Endothelial cell of umbilical vein (primary cell): ENCODE data around the gene MB. TPM values are rescaled to one million over a fixed set of nuclear protein-coding genes. Genes with fewer than 3 reads are reported as not detected.

Experiments used
- BruUV-seq: library from RNA; stranded (reverse); fragments of 400-500 nt; replicated peaks from 2 replicates; lab custom pipeline; 2021; lab: Mats Ljungman, UMichigan
- CTCF ChIA-PET: fragments of 300-600, 350-600 bp; sonication (Branson Sonifier 250); formaldehyde crosslinking; loops from one replicate; lab custom pipeline; 2021; ENCODE audit warnings: antibody characterized with exemption, inconsistent platforms; lab: Charles Lee
- POLR2A ChIA-PET: fragments of 300-600, 350-600 bp; sonication (Branson Sonifier 250); formaldehyde crosslinking; loops from one replicate; lab custom pipeline; 2021; ENCODE audit warnings: antibody characterized with exemption, inconsistent platforms; lab: Charles Lee
- DNase-seq: peaks from one replicate; pipeline ENCODE4 v3.0.0-alpha.2; 2011; ENCODE audit warnings: low read depth, low spot score
- FAIRE-seq: peaks from 2 replicates; lab custom pipeline; 2011; peaks lifted over from hg19 to GRCh38; lab: Jason Lieb, UNC
- H2AFZ ChIP-seq: 2 replicates; pipeline ENCODE4 v1.6.0; 2012; ENCODE audit warnings: low read depth, low read length, control low read depth, inconsistent platforms
- H3K27ac ChIP-seq: 2 replicates; pipeline ENCODE4 v1.5.1; 2011; ENCODE audit warnings: low read depth, mild to moderate bottlenecking, control low read depth, low read length, moderate library complexity; ENCODE audit not compliant: insufficient read depth
- H3K27me3 ChIP-seq, 2 experiments: 2 replicates each; pipeline versions ENCODE4 v1.6.0 to v1.6.1; 2011; ENCODE audit warnings: low read length in 2 of 2, mixed read lengths in 1 of 2; ENCODE audit not compliant: control insufficient read depth in 2 of 2, insufficient read depth in 2 of 2
- H3K36me3 ChIP-seq, 2 experiments: 2 replicates in 1 of 2; 3 replicates in 1 of 2; pipeline ENCODE4 v1.5.1; 2011; ENCODE audit warnings: low read length in 2 of 2, mild to moderate bottlenecking in 1 of 2, moderate library complexity in 1 of 2; ENCODE audit not compliant: control insufficient read depth in 2 of 2, insufficient read depth in 2 of 2; ENCODE audit errors: extremely low read depth in 1 of 2
- H3K4me1 ChIP-seq: 3 replicates; pipeline ENCODE4 v1.5.1; 2011; ENCODE audit warnings: mild to moderate bottlenecking, low read length; ENCODE audit not compliant: control insufficient read depth, insufficient read depth; ENCODE audit errors: extremely low read depth
- H3K4me2 ChIP-seq: 2 replicates; pipeline ENCODE4 v1.6.1; 2011; ENCODE audit warnings: low read length, control low read depth, mixed read lengths; ENCODE audit not compliant: insufficient read depth
- H3K4me3 ChIP-seq, 3 experiments: fragments of 200-600 bp in 1 of 3; sonication (generic), shearing (Covaris generic) in 1 of 3; replicated peaks in 1 of 3; 2 replicates each; pipeline ENCODE4 v1.5.1; 2011 to 2016; ENCODE audit warnings: control low read depth in 3 of 3, low read length in 3 of 3, mild to moderate bottlenecking in 2 of 3, inconsistent platforms in 1 of 3, low read depth in 1 of 3, moderate library complexity in 1 of 3; ENCODE audit not compliant: insufficient read depth in 1 of 3
- H3K79me2 ChIP-seq: 2 replicates; pipeline ENCODE4 v1.6.0; 2012; ENCODE audit warnings: low read length, inconsistent platforms; ENCODE audit not compliant: control insufficient read depth, insufficient read depth
- H3K9ac ChIP-seq: replicated peaks from 2 replicates; pipeline ENCODE3; 2011; ENCODE audit warnings: low read length, control low read depth; ENCODE audit not compliant: insufficient read depth; ENCODE audit errors: extremely low read depth
- H3K9me1 ChIP-seq: replicated peaks from 3 replicates; pipeline ENCODE4 v1.6.0; 2011; ENCODE audit warnings: mild to moderate bottlenecking, low read length; ENCODE audit not compliant: control insufficient read depth, insufficient read depth; ENCODE audit errors: extremely low read depth
- H3K9me3 ChIP-seq: replicated peaks from 2 replicates; pipeline ENCODE4 v1.5.1; 2012; ENCODE audit warnings: low read length, inconsistent platforms; ENCODE audit not compliant: control insufficient read depth, insufficient read depth
- H4K20me1 ChIP-seq: replicated peaks from 2 replicates; pipeline ENCODE3; 2011; ENCODE audit warnings: mild to moderate bottlenecking, low read length; ENCODE audit not compliant: control insufficient read depth, insufficient read depth; ENCODE audit errors: extremely low read depth
- EZH2 ChIP-seq: IDR thresholded peaks from 2 replicates; pipeline ENCODE4 v1.6.1; 2012; ENCODE audit warnings: borderline replicate concordance, low read depth, mild to moderate bottlenecking, moderate library complexity, low read length, inconsistent platforms; ENCODE audit not compliant: severe bottlenecking
- FOS ChIP-seq: IDR thresholded peaks from 2 replicates; pipeline ENCODE4 v1.6.1; 2011; ENCODE audit warnings: mild to moderate bottlenecking, low read length, moderate library complexity, borderline replicate concordance; ENCODE audit not compliant: insufficient read depth
- GATA2 ChIP-seq: IDR thresholded peaks from 2 replicates; pipeline ENCODE4 v1.7.0; 2011; ENCODE audit warnings: low read depth, mild to moderate bottlenecking, moderate library complexity, mixed read lengths, low read length; ENCODE audit not compliant: insufficient read length, insufficient read depth
- JUN ChIP-seq: IDR thresholded peaks from 2 replicates; pipeline ENCODE4 v1.6.1; 2011; ENCODE audit warnings: borderline replicate concordance, low read depth; ENCODE audit not compliant: insufficient read length, insufficient read depth
- MYC ChIP-seq: IDR thresholded peaks from one replicate; pipeline ENCODE4 v1.6.1; 2011; ENCODE audit warnings: mild to moderate bottlenecking, low read depth, low read length
- POLR2A ChIP-seq: IDR thresholded peaks from 2 replicates; pipeline ENCODE4 v1.6.1; 2012; ENCODE audit warnings: low read depth, mild to moderate bottlenecking, control low read depth, low read length
- POLR2AphosphoS5 ChIP-seq: IDR thresholded peaks from 2 replicates; pipeline ENCODE4 v1.6.1; 2012; ENCODE audit warnings: low read depth, mild to moderate bottlenecking, control low read depth, low read length, moderate library complexity; ENCODE audit not compliant: insufficient read depth
- dilution Hi-C: fragments of 300-500 bp; cut with MboI; formaldehyde crosslinking; loops from one replicate; pipeline ENCODE4 v1.15.0; 2019; ENCODE audit warnings: low sequenced_read_pairs; ENCODE audit not compliant: extremely low pct_ligation_motif_present
- intact Hi-C: fragments of 100-400 bp; cut with micrococcal nuclease; formaldehyde crosslinking; loops from one replicate; pipeline ENCODE4 v1.10.0; 2022
- polyA plus RNA-seq, 4 experiments: library from polyadenylated mRNA; depleted of rRNA in 3 of 4; stranded (reverse) in 3 of 4; unstranded in 1 of 4; fragments of >200 nt; gene quantifications; 2 replicates each; pipeline versions ENCODE4 v1.2.1 to v1.2.3, GENCODE V29; 2011 to 2012; ENCODE audit warnings: missing spikeins in 1 of 4
- total RNA-seq: library from RNA; stranded (reverse); gene quantifications from 2 replicates; pipeline ENCODE4 v1.2.3, GENCODE V29; 2021
- TF ChIP-seq, protein P1 (sequence below), 2 donors: IDR thresholded peaks; 1 replicate in 1 of 2; 2 replicates in 1 of 2; pipeline ENCODE4 v1.5.1; 2011; ENCODE audit warnings: low read length in 2 of 2, mild to moderate bottlenecking in 2 of 2, moderate library complexity in 2 of 2, control low read depth in 1 of 2, inconsistent platforms in 1 of 2, low read depth in 1 of 2; ENCODE audit not compliant: insufficient read depth in 1 of 2; ENCODE audit errors: extremely low read depth in 1 of 2
- TF ChIP-seq, protein P2 (sequence below): IDR thresholded peaks from 2 replicates; pipeline ENCODE4 v1.6.1; 2011; ENCODE audit not compliant: insufficient read depth, insufficient read length

Gene MB
- total and polyA plus RNA-seq, 2 donors (not counting 3 experiments of a cell fraction or from before 2014, with no cell fraction given) = not detected

DNA sequence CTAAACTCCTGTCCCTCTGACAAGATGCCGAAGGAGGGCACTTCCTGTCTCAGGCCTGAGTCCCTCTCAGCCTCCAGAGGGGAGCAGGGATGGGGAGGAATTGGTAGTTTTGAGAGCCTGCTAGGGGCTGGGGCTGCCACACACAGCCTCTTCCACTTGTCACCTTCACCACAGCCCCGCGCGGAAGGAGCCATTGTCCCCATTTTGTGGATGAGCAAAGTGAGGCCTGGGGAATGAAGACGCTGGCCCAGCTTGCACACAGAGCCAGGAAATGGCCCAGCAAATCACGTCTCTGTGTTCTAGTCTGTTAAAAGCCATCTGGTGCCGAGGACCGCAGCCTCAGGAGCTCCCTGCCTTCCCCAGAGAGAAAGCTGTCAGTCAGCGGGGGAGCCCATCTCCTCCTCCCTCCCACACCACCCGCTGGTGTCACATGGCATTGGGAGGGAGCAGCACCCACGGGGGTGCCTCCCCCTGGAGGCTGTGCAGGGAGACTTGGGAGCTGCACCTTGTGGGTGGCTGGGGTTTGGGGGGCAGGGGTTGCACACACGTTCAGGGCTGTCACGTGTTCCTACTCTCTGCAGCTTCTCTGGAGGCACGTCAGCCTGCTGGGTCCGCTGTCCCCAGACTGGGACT, 41.9 kb downstream of the MB start:
- no peaks in the 10 kb centered on the region for H3K9me1 ChIP-seq
- no peak overlapping the region for H3K4me2 ChIP-seq
- no peak overlapping the region for H3K4me3 ChIP-seq
- H3K79me2 ChIP-seq = no peaks in the 10 kb centered on the region
- H2AFZ ChIP-seq = no peak overlapping the region
- H3K9me3 ChIP-seq = no peaks in the 10 kb centered on the region
- no TSS peak for BruUV-seq
- no peak overlapping the region for H3K27ac ChIP-seq
- no peaks in the 10 kb centered on the region for H3K36me3 ChIP-seq
- no peak overlapping the region for H3K9ac ChIP-seq
- H3K4me1 ChIP-seq = no peaks in the 10 kb centered on the region
- no peak for TF ChIP-seq POLR2A
- TF ChIP-seq FOS = no peak
- TF ChIP-seq EZH2 = no peak
- no peak for TF ChIP-seq POLR2AphosphoS5
- TF ChIP-seq, protein P1, sequence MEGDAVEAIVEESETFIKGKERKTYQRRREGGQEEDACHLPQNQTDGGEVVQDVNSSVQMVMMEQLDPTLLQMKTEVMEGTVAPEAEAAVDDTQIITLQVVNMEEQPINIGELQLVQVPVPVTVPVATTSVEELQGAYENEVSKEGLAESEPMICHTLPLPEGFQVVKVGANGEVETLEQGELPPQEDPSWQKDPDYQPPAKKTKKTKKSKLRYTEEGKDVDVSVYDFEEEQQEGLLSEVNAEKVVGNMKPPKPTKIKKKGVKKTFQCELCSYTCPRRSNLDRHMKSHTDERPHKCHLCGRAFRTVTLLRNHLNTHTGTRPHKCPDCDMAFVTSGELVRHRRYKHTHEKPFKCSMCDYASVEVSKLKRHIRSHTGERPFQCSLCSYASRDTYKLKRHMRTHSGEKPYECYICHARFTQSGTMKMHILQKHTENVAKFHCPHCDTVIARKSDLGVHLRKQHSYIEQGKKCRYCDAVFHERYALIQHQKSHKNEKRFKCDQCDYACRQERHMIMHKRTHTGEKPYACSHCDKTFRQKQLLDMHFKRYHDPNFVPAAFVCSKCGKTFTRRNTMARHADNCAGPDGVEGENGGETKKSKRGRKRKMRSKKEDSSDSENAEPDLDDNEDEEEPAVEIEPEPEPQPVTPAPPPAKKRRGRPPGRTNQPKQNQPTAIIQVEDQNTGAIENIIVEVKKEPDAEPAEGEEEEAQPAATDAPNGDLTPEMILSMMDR (IDR thresholded peaks at IDR 0.05; ENCODE audit: extremely low read depth in 1 of 2, insufficient read depth in 1 of 2, low read depth in 1 of 2, low read length in 2 of 2) = no peak
- no peak for TF ChIP-seq MYC
- TF ChIP-seq, protein P2, sequence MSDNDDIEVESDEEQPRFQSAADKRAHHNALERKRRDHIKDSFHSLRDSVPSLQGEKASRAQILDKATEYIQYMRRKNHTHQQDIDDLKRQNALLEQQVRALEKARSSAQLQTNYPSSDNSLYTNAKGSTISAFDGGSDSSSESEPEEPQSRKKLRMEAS = no peak
- no peak for TF ChIP-seq GATA2
- TF ChIP-seq JUN = no peak
- CTCF ChIA-PET = interaction anchor here (0.6 to 2.1 kb wide), 6 partner anchors 11 to 224 kb away, joined by 3 to 11 read pairs (median 6); no protein-coding TSS in a partner anchor
- no peak for FAIRE-seq
- H4K20me1 ChIP-seq = no peaks in the 10 kb centered on the region
- dilution Hi-C loops (no loop called here), intact Hi-C loops (no loop called here)
- no peak for DNase-seq
- POLR2A ChIA-PET = no interaction called here
- peaks cover 2 to 3% of the 10 kb centered on the region in 2 experiments for H3K27me3 ChIP-seq
